ENCODE results near the gene CREB5.

Gene CREB5

GRCh38 chr7:28754027-28754426 lies 341.7 kb downstream of the CREB5 start:
- TF ChIP-seq, protein P1, sequence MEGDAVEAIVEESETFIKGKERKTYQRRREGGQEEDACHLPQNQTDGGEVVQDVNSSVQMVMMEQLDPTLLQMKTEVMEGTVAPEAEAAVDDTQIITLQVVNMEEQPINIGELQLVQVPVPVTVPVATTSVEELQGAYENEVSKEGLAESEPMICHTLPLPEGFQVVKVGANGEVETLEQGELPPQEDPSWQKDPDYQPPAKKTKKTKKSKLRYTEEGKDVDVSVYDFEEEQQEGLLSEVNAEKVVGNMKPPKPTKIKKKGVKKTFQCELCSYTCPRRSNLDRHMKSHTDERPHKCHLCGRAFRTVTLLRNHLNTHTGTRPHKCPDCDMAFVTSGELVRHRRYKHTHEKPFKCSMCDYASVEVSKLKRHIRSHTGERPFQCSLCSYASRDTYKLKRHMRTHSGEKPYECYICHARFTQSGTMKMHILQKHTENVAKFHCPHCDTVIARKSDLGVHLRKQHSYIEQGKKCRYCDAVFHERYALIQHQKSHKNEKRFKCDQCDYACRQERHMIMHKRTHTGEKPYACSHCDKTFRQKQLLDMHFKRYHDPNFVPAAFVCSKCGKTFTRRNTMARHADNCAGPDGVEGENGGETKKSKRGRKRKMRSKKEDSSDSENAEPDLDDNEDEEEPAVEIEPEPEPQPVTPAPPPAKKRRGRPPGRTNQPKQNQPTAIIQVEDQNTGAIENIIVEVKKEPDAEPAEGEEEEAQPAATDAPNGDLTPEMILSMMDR (IDR thresholded peaks at IDR 0.05; ENCODE audit: low read depth, low read length, missing control alignments): no peak
- DNase-seq (ENCODE audit: extremely low read depth, low read depth): no peak
- no peak overlapping the region for H3K4me3 ChIP-seq (replicated peaks; ENCODE audit: low read depth, low read length)

DNA sequence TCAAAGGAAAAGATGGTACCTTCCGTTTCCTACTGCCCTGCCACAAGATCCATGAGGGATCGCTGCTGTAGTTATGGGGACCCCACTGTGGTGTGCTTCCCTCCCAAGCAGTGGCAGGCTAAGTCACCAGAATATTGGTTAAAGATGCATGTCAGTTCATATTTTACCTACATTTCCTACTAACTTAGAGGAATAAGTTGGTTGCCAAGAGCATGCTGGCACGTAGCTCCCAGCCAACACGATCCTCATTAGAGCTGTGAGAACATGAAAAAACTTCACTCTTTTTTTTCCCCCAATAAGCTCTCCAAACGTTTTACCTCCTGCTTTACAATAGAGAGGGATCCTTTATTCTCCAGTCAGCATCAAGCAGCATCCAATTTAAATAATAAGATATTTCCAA lies 342.1 kb downstream of the CREB5 start:
- TF ChIP-seq, protein P1 (IDR thresholded peaks at IDR 0.05; ENCODE audit: low read depth, low read length, missing control alignments): no peak
- no peak overlapping the region for H3K4me3 ChIP-seq (replicated peaks; ENCODE audit: low read depth, low read length)
- no peak for DNase-seq (ENCODE audit: extremely low read depth, low read depth)

GRCh38 chr7:28755255-28755654 lies 342.9 kb downstream of the CREB5 start:
- H3K4me3 ChIP-seq (replicated peaks; ENCODE audit: low read depth, low read length): no peak overlapping the region
- TF ChIP-seq, protein P1 (IDR thresholded peaks at IDR 0.05; ENCODE audit: low read depth, low read length, missing control alignments): no peak
- no peak for DNase-seq (ENCODE audit: extremely low read depth, low read depth)

DNA sequence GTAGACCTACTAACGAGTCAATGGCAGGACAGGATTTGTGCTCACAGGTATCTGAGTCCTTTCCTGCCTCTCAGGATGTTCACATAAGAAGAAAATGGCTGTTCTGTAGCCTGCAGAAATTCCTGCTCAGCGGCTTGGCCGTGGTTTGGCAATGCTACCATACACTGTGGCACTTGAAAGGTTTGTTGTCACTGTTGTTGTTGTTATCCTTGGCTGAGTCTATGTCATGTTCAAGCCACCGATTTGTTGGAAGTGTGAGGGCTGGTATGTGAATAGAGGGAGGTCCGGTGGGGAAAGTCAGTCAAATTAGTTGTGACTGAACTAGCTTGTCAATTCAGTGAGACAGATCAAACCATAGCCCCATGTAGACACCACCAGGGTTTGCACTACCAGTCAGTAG lies 345.9 kb downstream of the CREB5 start:
- TF ChIP-seq, protein P1 (IDR thresholded peaks at IDR 0.05; ENCODE audit: low read depth, low read length, missing control alignments): no peak
- DNase-seq (ENCODE audit: extremely low read depth, low read depth): no peak
- H3K4me3 ChIP-seq (replicated peaks; ENCODE audit: low read depth, low read length): no peak overlapping the region

- DNase-seq (ENCODE audit: extremely low read depth, low read depth): no peak
- TF ChIP-seq, protein P1 (IDR thresholded peaks at IDR 0.05; ENCODE audit: low read depth, low read length, missing control alignments): no peak
- no peak overlapping the region for H3K4me3 ChIP-seq (replicated peaks; ENCODE audit: low read depth, low read length)
Observed at GRCh38 chr7:28759475-28759971, 347.2 kb downstream of the CREB5 start.

GRCh38 chr7:28761505-28761904 lies 349.2 kb downstream of the CREB5 start:
- no peak for DNase-seq (ENCODE audit: extremely low read depth, low read depth)
- H3K4me3 ChIP-seq (replicated peaks; ENCODE audit: low read depth, low read length): no peak overlapping the region
- TF ChIP-seq, protein P1 (IDR thresholded peaks at IDR 0.05; ENCODE audit: low read depth, low read length, missing control alignments): no peak

GRCh38 chr7:28762651-28763050 lies 350.3 kb downstream of the CREB5 start:
- no peak overlapping the region for H3K4me3 ChIP-seq (replicated peaks; ENCODE audit: low read depth, low read length)
- DNase-seq (ENCODE audit: extremely low read depth, low read depth): no peak
- TF ChIP-seq, protein P1 (IDR thresholded peaks at IDR 0.05; ENCODE audit: low read depth, low read length, missing control alignments): no peak

Measured in HFF-Myc (cell line).